Smooth muscle cell (in vitro differentiated cells): ENCODE data around the gene C3orf80. TPM values are rescaled to one million over a fixed set of nuclear protein-coding genes. Genes with fewer than 3 reads are reported as not detected.
"Not testable (repeated sequence)": the region's sequence is repeated elsewhere in the genome, so short reads cannot be mapped to it uniquely, and the experiment has no call there.

Experiments
- DNase-seq: peaks from one replicate; lab custom pipeline; 2025; ENCODE audit not compliant: unreplicated experiment; lab: John Stamatoyannopoulos, UW
- H2AFZ ChIP-seq: fragments of 200-600 bp; sonication (generic); 2 replicates; pipeline ENCODE4 v1.6.0; 2016; ENCODE audit warnings: antibody characterized with exemption, low read depth, mild to moderate bottlenecking
- H3F3A ChIP-seq: fragments of 200-600 bp; sonication (generic); 2 replicates; pipeline ENCODE4 v1.6.0; 2017; ENCODE audit warnings: antibody characterized with exemption, low read depth
- H3K27ac ChIP-seq: fragments of 200-600 bp; sonication (generic); 2 replicates; pipeline ENCODE4 v1.5.1; 2016; ENCODE audit warnings: low read depth, mild to moderate bottlenecking
- H3K27me3 ChIP-seq: fragments of 200-600 bp; sonication (generic); 2 replicates; pipeline ENCODE4 v1.6.1; 2016; ENCODE audit warnings: low read depth, mild to moderate bottlenecking
- H3K36me3 ChIP-seq: fragments of 200-600 bp; sonication (generic); 2 replicates; pipeline ENCODE4 v1.5.1; 2016; ENCODE audit warnings: low read depth
- H3K4me1 ChIP-seq: fragments of 200-600 bp; sonication (generic); 2 replicates; pipeline ENCODE4 v1.5.1; 2016; ENCODE audit warnings: low read depth
- H3K4me2 ChIP-seq: fragments of 200-600 bp; sonication (generic); 2 replicates; pipeline ENCODE4 v1.6.0; 2016; ENCODE audit warnings: mild to moderate bottlenecking
- H3K4me3 ChIP-seq: fragments of 200-600 bp; sonication (generic); 2 replicates; pipeline ENCODE4 v1.5.1; 2016; ENCODE audit warnings: mild to moderate bottlenecking
- H3K79me2 ChIP-seq: fragments of 200-600 bp; sonication (generic); 2 replicates; pipeline ENCODE4 v1.6.0; 2016; ENCODE audit warnings: low read depth, mild to moderate bottlenecking
- H3K9ac ChIP-seq: fragments of 200-600 bp; sonication (generic); 2 replicates; pipeline ENCODE4 v1.6.0; 2016; ENCODE audit warnings: low read depth
- H3K9me3 ChIP-seq: fragments of 200-600 bp; sonication (generic); replicated peaks from 2 replicates; pipeline ENCODE4 v1.5.1; 2016; ENCODE audit warnings: low read depth
- H4K20me1 ChIP-seq: fragments of 200-600 bp; sonication (generic); 2 replicates; pipeline ENCODE4 v1.6.0; 2016; ENCODE audit warnings: low read depth
- CTCF ChIP-seq: fragments of 200-600 bp; sonication (generic); IDR thresholded peaks from 2 replicates; pipeline ENCODE4 v1.5.1; 2017; ENCODE audit warnings: borderline replicate concordance, mild to moderate bottlenecking, antibody characterized with exemption; ENCODE audit not compliant: insufficient read depth, poor library complexity, severe bottlenecking
- WGBS: methylation state at CpG from one replicate; pipeline ENCODE4 v1.1.7; 2016; ENCODE audit warnings: low lambda C conversion rate; 5-methylcytosine and 5-hydroxymethylcytosine counted together
- polyA plus RNA-seq: library from polyadenylated mRNA; unstranded; fragments of >200 nt; fragmentation: Nextera tagmentation; extraction: Ambion mirVana; gene quantifications from 2 replicates; pipeline ENCODE4 v1.2.1, GENCODE V29; 2016
- total RNA-seq: library from RNA; depleted of rRNA; stranded (reverse); fragments of >200 nt; gene quantifications from 2 replicates; pipeline ENCODE4 v1.2.3, GENCODE V29; 2014

Gene C3orf80
- total and polyA plus RNA-seq, 2 experiments from 2014 or later, result 10.2 to 17.5 TPM

GRCh38 chr3:160226026-160226907 is 1.0 kb downstream of the C3orf80 start:
- H3K9ac ChIP-seq, result no peak overlapping the region
- H3K27me3 ChIP-seq, result peaks cover 50% of the 10 kb centered on the region
- no peak for TF ChIP-seq CTCF
- H3K4me2 ChIP-seq, result peak overlapping the region; percentile 96
- H3K27ac ChIP-seq, result no peak overlapping the region
- no peak for DNase-seq
- H3K4me3 ChIP-seq, result peak overlapping the region; percentile 74
- H3F3A ChIP-seq, result no peaks in the 10 kb centered on the region
- H2AFZ ChIP-seq, result peak overlapping the region; percentile 71
- H3K36me3 ChIP-seq, result no peaks in the 10 kb centered on the region
- no peaks in the 10 kb centered on the region for H4K20me1 ChIP-seq
- peaks cover 14% of the 10 kb centered on the region for H3K79me2 ChIP-seq
- H3K9me3 ChIP-seq, result no peaks in the 10 kb centered on the region
- H3K4me1 ChIP-seq, result peaks cover 8% of the 10 kb centered on the region
- 4% methylated on average over 64 of the region's 87 CpGs for WGBS

GRCh38 chr3:160227419-160227818 is 2.2 kb downstream of the C3orf80 start:
- peak overlapping the region; percentile 96 for H3K4me2 ChIP-seq

DNA sequence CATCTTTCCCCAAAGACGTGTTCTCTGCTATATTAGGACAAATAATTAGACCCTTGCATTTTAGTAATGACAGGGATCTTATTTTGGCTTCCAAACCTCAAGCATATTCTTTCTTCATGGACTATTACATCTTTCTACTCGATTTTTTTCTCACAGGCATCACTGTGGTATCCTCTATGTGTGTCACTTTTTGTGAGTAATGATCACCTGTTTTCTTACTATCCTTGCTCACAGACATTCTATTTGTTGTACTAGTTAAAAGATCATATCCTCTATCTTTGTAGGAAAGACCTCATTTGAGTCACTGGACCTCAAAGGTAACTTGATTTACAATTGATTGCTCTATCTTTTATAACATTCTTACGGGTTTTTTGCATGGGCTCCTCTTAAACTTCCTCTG is 6.8 kb downstream of the C3orf80 start:
- TF ChIP-seq CTCF, result no peak

More at GRCh38 chr3:160227419-160227818, 2.2 kb downstream of the C3orf80 start:
- Histone ChIP-seq H3K79me2 (peaks cover 14% of the 10 kb centered on the region), H2AFZ (no peak overlapping the region), H3K27ac (no peak overlapping the region), H3F3A (no peaks in the 10 kb centered on the region), H3K9ac (no peak overlapping the region), H3K36me3 (no peaks in the 10 kb centered on the region), H3K4me3 (peak overlapping the region; percentile 29), H4K20me1 (no peaks in the 10 kb centered on the region), H3K9me3 (no peaks in the 10 kb centered on the region), H3K4me1 (peaks cover 8% of the 10 kb centered on the region), H3K27me3 (peaks cover 50% of the 10 kb centered on the region)
- 89% methylated on average over 3 of the region's 3 CpGs for WGBS
- no peak for TF ChIP-seq CTCF
- DNase-seq, result no peak

DNA sequence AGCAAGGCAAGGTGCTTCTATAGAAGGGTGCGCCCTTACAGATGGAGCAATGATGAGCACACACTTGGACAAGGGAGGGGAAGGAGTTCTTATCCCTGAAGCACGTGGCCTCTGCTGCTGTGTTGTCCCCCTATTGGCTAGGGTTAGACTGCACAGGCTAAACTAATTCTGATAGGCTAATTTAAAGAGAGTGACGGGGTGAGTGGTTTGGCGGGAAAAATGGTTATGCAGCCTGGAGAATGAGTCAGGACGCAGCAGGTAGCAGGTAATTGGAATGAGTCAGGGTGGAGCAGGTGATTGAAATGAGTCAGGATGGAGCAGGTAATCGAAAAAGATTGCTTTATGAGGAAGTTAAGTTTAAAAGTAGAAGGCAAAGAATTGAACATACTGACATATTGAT is 15.5 kb downstream of the C3orf80 start:
- H3K9ac ChIP-seq, H3F3A ChIP-seq, DNase-seq, H4K20me1 ChIP-seq, H3K27ac ChIP-seq, H3K4me3 ChIP-seq, H3K36me3 ChIP-seq, H3K4me2 ChIP-seq, H3K4me1 ChIP-seq, H3K27me3 ChIP-seq, H2AFZ ChIP-seq, H3K79me2 ChIP-seq, H3K9me3 ChIP-seq: not testable (repeated sequence)
- 76% methylated on average over 6 of the region's 6 CpGs for WGBS

More for the DNA sequence above, 6.8 kb downstream of the C3orf80 start:
- no peaks in the 10 kb centered on the region for H3K9me3 ChIP-seq
- peaks cover 9% of the 10 kb centered on the region for H3K79me2 ChIP-seq
- DNase-seq, result no peak
- H3K36me3 ChIP-seq, result no peaks in the 10 kb centered on the region
- peaks cover 20% of the 10 kb centered on the region for H3K27me3 ChIP-seq
- no peak overlapping the region for H3K9ac ChIP-seq
- H3K4me1 ChIP-seq, result peaks cover 8% of the 10 kb centered on the region
- no peak overlapping the region for H2AFZ ChIP-seq
- no peaks in the 10 kb centered on the region for H4K20me1 ChIP-seq
- no peak overlapping the region for H3K4me2 ChIP-seq
- no peak overlapping the region for H3K27ac ChIP-seq
- H3F3A ChIP-seq, result no peaks in the 10 kb centered on the region
- H3K4me3 ChIP-seq, result no peak overlapping the region
- WGBS, result 78% methylated on average over 3 of the region's 3 CpGs
